Muscle of back (tissue), 11 donors: Measurements from ENCODE around the gene VPS54. TPM values are rescaled to one million over a fixed set of nuclear protein-coding genes. Genes with fewer than 3 reads are reported as not detected.
"Not testable (repeated sequence)": the region's sequence is repeated elsewhere in the genome, so short reads cannot be mapped to it uniquely, and the experiment has no call there.

Experiments used
- DNase-seq, 3 donors: peaks; one replicate each; pipeline versions ENCODE4 v3.0.0 to v3.0.0-alpha.2; 2013
- polyA plus RNA-seq, 10 donors: library from polyadenylated mRNA; unstranded; fragments of 120-200 nt; gene quantifications; one replicate each; pipeline ENCODE4 v1.2.1, GENCODE V29; 2013; ENCODE audit not compliant: insufficient read length in 10 of 10

Gene VPS54
- polyA plus RNA-seq, 10 donors = 19.8 to 30.6 (median 27.9) TPM

DNA sequence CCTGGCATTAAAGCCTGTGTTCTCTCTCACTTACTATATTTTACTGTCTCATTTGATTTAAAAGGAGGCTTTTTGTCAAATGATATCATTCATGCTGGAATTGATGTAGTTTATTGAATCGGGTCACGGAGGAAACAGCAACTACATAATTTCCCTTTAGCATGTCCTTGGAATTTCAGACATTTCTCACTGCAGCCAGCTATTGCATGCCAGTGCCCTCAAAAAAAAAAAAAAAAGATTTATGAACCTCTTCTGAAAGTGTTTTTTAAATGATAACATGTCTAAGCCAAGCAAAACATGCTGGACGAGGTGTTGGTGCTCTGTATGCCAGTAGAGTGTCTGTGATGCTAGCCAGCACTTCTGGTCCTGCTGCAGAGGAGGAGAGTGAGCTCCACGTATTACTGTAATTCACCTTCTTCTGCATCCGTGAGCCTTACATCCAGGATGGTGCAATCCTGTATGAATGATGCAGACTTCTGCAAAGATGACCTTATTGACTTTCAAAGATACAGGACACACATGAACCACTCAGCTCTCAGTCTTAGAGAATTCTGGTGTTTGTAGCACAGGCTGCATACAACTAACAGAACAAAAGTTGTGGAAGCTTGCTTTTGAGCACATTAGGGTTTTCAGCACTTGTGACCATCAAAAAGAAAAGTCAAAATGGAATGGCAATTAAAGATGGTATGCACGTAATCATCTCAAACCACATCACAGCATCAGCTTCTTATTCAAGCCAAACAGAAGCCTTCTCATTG, 146.5 kb downstream of the VPS54 start:
- DNase-seq = no peak

DNA sequence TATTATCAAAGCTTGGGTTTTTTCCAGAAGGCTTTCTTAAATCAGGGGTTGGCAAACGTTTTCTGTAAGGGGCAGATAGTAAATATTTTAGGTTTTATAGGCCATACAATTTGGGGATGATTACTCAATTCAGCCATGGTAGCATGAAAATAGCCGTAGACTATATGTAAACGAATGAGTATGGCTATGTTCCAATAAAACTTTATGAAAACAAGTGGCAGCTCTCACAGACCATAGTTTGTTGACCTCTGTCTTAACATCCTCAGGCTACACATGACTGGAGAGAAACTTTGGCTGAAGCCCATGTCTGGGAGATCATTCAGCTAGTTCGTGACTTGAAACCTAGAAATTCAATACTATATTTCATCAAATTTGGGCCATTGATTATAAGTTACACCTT, 147.4 kb downstream of the VPS54 start:
- DNase-seq = no peak

DNA sequence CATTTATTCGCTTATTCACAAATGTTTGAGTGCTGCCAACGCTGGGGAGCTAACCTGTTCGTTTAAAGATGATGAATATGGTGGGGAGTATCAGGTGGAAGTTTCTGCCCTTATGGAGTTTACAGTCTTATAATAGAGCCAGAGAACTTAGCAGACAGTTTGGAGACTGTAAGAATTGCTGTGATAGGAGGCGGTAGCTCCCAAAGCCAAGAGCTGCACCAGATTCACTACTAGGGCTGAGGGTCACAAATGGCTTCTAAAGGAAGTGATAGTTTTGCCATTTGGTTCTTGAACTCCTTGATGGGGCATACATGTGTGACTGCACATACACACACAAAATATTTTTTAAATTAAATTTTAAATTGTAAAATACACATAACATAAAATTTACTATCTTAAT, 148.5 kb downstream of the VPS54 start:
- DNase-seq = no peak

DNA sequence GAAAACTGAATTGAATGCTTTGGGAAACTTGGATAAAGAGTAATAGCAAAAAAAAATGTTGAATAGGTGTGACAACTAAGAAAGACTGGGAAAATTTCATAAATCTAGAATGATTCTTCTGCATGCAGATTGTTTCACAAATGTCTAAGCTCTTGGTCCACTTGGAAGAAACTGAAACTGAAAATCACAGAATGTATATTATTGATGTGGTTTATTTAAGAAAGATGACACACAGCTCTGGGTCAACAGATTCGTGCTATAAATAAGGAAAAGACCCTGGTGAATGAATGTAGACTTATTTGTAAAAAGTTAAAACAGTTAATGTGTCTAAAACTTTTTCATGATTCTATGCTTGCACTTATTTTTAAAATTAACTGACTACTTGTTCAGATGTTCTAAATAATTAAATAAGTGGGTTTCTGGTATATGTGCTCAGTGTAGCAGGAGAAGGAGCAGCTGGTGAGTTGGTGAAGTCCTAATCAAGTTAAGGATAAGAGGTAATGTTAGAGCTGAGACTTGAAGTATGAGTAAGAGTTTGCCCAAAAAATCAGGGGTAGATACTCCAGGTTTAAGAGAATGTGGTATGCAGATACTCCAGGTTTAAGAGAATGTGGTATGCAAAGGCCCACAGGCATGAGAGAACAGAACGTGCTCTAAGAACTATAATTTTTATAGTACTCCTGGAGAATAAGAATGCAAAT, 153.1 kb downstream of the VPS54 start:
- DNase-seq = no peak

DNA sequence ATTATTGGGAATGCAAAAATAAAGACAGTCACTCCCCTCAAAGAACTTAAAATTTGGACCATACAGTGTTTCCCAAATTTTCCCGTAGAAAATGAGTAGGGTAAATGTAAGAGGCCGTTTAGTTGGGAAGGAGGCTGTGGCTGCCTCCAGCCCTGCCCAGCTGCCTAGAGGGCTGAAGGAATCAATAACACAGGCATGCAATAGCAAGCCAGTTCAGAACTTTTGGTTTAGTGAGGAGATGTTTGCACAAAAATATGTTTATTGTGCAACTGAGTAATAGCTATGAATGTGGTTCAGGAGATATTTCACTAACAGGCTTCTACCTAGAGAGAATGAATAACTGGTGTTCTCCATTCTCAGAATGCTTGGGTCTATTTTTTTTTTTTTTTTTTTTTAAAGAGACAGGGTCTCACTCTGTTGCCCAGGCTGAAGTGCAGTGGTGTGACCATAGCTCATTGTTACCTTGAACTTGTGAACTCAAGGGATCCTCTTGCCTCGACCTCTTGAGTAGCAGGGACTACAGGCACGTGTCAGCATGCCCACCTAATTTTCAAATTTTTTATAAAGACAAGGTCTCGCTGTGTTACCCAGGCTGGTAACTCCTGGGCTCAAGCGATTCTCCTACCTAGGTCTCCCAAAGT, 153.9 kb downstream of the VPS54 start:
- DNase-seq = no peak

DNA sequence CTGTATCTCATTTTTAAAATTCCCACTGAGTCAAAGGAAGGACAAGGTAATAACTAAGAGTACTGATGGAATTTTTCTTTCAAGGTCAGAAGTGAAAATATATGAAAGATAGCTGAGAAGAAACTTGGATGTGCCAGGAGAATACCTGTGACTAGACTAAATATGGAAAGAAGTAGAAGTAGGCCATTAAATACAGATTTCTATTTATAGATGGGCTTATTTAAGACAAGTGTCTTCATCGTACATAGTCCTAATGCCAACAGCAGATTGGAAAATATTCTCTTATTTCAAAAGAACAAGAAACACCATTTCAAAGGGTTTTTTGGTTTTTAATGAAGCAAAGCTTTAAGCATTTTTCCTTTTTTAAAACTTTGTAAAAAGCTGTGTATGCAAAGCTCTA, 155.5 kb downstream of the VPS54 start:
- DNase-seq = no peak

DNA sequence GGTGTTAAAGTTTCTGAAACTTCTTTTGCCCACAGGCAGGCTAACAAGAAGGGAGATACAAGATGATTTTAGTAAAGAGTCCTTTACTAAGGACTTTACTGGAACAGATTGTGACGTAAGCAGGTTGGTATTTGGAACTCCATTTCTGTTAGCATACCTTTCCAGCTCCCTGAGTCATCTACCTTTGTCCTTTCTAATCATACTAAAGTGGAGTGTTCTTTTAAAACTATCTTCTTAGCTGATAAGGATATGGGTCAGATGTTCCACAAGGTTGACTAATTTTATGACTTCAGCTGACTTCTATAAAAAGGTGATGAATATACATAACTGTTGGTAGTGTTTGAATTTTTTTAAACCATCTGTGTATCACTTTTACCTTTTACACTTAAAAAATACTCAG, 156.4 kb downstream of the VPS54 start:
- DNase-seq = no peak

DNA sequence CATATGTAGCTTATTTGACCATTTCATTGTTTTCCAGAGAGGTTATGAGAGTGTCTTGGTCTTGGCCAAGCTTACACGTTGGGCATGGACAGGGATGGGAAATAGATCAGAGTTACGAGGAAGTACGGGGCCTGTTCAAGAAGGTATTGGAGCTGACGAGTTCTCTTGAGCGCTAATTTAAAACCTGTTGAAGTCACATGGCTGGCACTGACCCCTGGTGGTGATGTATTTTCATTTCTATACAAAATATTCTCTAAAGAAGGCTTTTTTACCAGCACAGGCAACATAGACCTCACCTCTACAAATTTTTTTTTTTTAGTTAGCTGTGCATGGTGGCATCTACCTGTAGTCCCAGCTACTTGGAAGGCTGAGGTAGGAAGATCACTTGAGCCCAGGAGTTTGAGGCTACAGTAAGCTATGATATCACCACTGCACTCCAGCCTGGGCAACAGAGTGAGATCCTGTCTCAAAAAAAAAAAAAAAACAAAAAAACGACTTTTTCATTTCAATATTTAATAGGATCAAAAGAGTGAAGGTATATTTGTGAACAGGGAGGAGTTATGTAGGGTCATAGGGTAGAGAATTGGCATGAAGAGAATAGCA, 157.9 kb downstream of the VPS54 start:
- DNase-seq = peak; percentile 49 to 80 (median 67)

DNA sequence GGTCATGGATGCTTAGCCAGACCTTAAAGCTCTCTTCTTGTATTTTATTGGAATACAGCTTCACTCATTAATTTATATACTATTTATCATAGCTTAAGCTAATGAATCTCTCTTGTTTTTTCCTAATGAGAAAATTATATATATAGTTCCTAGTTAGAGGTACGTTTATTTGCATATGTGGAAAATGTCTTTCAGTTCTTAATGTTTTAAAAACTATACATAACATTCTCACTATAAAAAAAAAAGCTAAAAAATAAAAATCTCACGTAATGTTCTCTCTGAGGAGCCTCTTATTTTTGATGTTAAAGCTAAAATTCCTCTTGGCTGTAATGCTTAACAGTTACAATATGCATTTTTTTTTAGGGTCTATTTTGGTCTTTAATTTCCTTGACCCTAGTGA, 160.9 kb downstream of the VPS54 start:
- DNase-seq = no peak

DNA sequence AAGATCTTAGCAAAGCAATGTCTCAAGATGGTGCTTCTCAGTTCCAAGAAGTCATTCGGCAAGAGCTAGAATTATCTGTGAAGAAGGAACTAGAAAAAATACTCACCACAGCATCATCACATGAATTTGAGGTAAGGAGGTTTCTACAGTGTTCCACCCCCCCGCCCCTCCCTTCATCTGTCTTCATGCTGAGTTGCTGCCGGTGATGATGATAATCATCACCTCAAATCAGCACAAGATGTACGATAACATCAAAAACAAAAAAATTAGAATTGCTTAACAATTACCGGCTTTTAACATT, 163.0 kb downstream of the VPS54 start:
- DNase-seq = no peak

DNA sequence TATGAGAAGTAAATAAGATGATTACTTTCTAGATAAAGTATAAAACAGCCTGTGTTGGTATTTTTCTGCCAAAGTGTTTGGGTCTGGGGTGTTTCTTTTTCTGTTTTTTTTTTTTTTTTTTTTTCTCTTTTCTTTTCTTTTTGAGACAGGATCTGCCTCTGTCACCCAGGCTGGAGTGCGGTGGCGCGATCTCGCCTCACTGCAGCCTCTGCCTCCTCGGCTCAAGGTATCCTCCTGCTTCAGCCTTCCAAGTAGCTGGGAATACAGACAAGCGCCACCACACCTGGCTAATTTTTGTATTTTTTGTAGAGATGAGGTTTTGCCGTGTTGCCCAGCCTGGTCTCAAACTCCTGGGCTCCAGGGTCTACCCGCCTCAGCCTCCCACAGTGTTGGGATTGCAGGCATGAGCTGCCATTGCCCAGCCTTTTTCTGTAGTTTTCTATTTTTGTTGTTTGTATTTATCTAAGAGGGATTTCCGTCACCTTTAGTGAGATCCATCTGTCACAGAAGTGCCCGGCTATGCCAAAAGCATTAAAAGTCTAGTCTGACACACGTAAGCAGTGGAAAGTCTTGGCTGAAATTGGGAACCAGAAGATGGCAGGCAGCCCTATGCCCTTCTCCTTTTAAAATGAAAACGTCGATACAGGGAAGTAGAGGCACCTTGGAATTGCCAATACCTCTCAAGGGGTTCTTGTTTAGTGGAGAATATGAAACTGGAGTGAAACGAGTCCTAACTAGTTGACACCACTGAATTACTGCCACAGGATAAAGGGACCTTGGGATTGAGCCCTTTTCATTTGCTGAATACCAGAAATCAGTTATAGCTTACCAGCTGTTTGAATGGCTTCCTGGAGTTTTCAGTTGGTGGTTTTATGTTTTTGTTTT, 163.6 kb downstream of the VPS54 start:
- no peak for DNase-seq

DNA sequence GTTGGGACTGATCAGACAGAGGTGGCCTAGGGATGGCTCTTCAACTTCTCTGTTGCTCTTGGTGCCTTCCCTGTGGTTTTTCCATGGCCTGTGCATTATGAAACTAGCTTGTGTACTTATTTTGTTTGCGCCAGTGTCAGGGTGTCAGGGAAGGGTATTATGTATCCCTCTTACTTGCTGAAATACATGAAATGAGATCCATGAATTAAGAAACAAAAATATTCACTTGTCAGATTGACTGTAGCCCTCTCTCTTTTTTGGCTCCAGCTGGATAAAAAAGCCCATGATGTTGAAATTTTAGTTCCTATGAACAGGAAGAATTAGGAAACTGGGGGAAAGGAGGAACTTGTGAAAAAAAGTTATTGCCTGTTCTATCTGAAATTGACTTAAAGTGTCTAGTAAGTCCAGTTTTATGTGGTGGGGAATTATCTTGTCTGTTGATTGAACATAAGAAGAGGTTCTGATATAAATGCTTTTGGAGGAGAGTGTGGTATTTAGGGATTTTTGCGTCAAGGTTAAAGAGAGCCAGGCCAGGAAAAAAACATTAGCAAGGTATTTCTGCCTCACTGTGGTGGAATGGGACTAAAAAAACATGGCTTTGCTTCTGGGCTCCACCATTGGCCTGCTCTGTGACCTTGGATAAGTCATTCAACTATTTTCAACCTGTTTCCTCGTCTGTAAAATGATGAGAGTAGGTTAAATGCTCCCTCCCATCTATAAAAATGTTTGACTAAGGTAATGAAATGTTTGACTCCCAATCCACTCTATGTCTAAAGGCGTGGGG, 165.5 kb downstream of the VPS54 start:
- no peak for DNase-seq

DNA sequence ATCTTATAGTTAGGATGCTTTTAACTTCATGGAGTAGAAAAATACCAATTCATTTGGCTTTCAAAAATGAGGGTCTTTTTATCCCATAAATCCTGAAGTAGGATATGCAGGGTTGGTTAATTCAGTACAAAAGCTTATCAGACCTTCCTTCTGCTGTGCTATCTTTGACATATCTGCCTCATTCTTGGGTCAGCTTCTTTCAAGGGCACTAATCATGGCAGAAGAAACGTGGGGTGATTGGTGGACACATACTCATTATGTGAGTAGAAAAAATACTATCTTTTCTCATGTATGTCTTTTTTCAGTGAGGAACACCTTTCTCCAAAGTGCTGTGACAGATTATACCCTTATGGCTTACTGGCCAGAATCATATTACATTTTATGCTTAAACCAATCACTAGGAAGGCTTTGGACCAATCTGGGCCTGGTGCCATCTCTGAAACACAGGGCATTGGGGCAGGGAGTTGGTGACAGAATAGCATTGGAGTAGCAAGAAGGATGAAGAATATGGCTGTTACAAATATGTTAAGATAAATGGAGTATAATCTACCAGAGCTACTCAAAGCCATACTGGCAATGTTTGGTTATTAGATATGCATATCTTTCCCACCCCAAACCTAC, 167.4 kb downstream of the VPS54 start:
- DNase-seq = no peak

DNA sequence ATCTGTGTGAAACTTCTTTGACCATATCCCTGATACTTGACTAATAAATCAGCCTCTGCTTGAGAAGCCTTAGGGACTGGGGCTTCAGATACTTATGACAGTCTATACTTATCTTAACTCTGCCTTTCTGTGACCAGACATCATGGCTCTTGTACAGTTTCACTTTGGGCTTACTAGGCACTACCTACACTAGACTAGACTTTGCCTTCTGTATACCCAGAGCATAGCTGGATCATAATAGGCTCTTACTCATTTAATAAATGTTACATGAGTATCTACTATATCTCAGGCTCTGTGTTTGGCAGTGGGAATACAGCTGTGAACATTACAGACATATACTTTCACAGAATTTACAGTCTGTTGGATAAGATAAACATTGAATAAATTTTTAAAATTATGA, 168.6 kb downstream of the VPS54 start:
- DNase-seq = no peak

DNA sequence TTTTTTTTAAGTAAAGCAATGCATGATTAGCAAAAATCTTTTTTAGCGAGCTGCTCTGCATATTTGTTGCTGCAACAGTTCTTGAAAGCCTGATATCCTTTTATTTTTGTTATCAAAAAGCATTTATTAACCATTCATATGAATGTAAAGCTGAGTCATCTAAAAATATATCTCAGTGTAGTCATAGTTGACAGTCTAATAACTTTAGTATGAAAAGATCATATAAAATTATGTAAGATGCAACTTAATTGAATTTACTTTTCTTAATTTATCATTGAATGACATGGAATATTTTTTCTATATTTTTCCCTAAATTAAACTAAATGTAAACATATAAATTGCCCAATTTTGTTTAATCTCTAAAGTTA, 169.0 kb downstream of the VPS54 start:
- no peak for DNase-seq

DNA sequence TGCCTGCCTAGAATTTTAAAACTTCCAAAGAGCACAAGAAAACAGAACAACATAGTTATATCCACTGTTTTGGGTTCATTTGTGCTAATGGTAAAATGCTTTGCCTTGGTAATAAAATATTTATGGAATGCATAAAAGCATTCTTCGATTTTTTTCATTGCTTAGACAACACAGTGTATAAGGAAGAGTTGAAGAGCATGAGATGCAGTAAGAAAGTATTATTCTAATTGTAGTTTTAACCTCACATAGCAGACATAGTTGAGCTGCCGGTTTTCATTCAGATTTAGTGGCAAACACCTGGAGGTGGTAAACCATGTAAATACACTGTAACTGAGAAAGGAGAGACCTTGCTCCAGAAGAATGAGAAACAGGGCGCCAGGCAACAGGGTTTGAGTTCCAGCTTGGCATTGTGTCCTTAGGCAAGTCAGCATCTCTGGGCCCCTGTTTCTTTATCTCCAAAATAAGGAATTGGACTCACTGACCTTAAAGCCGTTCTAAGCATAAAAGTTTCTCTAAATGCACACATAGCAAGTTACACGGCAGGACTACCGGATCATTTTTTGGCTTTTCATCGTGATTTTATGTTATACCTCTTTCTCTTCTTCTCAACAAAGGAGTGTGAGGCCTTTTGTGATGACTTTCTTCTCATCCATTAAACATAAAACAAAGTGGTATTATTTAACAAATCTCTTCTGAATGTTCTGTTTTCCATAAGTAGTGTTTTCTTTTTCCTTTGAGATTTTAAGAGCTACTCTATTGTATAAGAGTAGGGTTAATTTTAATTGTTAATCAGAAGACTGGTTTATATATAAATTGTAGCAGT, 169.6 kb downstream of the VPS54 start:
- DNase-seq = peak in 1 of 3 donors; percentile 31

DNA sequence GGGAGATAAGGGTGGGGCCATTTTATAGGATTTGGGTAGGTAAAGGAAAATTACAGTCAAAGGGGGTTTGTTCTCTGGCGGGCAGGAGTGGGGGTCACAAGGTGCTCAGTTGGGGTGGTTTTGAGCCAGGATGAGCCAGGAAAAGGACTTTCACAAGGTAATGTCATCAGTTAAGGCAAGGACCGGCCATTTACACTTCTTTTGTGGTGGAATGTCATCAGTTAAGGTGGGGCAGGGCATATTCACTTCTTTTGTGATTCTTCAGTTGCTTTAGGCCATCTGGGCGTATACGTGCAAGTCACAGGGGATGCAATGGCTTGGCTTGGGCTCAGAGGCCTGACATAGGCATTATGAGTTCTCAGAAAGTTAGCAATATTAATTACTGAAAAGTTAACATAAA, 171.7 kb downstream of the VPS54 start:
- not testable (repeated sequence) for DNase-seq

DNA sequence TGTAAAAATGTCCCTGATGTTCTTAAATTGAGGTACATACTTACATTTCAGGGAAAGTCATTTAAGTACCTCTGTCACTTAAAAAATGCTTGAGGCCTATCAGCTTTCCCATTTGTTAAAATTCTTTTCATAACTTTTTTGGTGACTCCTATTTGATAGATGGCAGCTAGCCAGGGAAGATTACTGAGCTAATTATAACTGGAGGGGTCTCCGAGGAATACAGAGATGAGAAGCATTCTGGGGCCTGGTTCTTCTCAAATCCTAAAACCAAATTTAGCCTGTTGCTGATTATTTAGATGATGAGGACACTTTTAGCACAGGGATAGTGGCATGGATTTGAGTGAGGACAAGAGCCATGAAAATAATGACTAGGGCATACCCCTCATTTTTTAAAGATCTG, 172.7 kb downstream of the VPS54 start:
- peak in 2 of 3 donors; percentile 30 to 34 for DNase-seq

DNA sequence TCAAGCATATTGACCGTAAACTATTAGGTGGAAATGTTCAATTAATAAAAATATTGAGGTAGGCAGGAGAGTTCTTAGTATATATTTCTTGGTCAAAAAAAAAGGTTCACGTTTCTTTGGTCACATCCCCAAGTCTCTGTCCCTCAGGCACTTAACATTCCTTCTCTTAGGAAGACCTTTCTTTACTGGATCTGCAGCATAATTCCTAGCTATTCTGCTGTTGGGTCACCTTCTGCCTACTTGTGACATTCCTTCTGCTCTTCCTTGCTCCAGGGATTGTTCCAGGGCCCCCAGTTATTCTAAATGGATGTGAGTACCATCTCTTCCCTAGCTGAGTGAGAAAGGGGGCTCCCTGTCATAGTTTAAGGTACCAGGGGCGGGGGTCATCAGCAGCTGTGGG, 173.4 kb downstream of the VPS54 start:
- DNase-seq = no peak

DNA sequence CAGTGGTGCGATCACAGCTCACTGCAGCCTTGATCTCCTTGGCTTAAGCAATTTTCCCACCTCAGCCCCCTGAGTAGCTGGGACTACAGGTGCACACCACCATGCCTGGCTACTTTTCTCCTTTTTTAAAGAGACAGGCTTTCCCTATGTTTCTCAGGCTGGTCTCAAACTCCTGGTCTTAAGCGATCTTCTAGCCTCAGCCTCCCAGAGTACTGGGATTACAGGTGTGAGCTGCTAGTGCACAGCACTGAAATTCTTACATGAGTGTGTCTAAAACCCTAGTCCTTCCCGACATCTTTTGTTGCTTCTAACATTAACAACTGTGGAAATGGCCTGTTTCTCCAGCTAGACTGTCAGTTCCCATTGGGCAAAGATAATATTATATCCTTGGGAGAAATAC, 174.6 kb downstream of the VPS54 start:
- no peak for DNase-seq
